Endothelial cell of umbilical vein (primary cell): Measurements from ENCODE around the gene KRT33A. TPM values are rescaled to one million over a fixed set of nuclear protein-coding genes. Genes with fewer than 3 reads are reported as not detected.

Source experiments
- BruUV-seq: library from RNA; stranded (reverse); fragments of 400-500 nt; replicated peaks from 2 replicates; lab custom pipeline; 2021; lab: Mats Ljungman, UMichigan
- CTCF ChIA-PET: fragments of 300-600, 350-600 bp; sonication (Branson Sonifier 250); formaldehyde crosslinking; loops from one replicate; lab custom pipeline; 2021; ENCODE audit warnings: antibody characterized with exemption, inconsistent platforms; lab: Charles Lee
- POLR2A ChIA-PET: fragments of 300-600, 350-600 bp; sonication (Branson Sonifier 250); formaldehyde crosslinking; loops from one replicate; lab custom pipeline; 2021; ENCODE audit warnings: antibody characterized with exemption, inconsistent platforms; lab: Charles Lee
- DNase-seq: peaks from one replicate; pipeline ENCODE4 v3.0.0-alpha.2; 2011; ENCODE audit warnings: low read depth, low spot score
- FAIRE-seq: peaks from 2 replicates; lab custom pipeline; 2011; peaks lifted over from hg19 to GRCh38; lab: Jason Lieb, UNC
- H2AFZ ChIP-seq: 2 replicates; pipeline ENCODE4 v1.6.0; 2012; ENCODE audit warnings: low read depth, low read length, control low read depth, inconsistent platforms
- H3K27ac ChIP-seq: 2 replicates; pipeline ENCODE4 v1.5.1; 2011; ENCODE audit warnings: low read depth, mild to moderate bottlenecking, control low read depth, low read length, moderate library complexity; ENCODE audit not compliant: insufficient read depth
- H3K27me3 ChIP-seq, 2 experiments: 2 replicates each; pipeline versions ENCODE4 v1.6.0 to v1.6.1; 2011; ENCODE audit warnings: low read length in 2 of 2, mixed read lengths in 1 of 2; ENCODE audit not compliant: control insufficient read depth in 2 of 2, insufficient read depth in 2 of 2
- H3K36me3 ChIP-seq, 2 experiments: 2 replicates in 1 of 2; 3 replicates in 1 of 2; pipeline ENCODE4 v1.5.1; 2011; ENCODE audit warnings: low read length in 2 of 2, mild to moderate bottlenecking in 1 of 2, moderate library complexity in 1 of 2; ENCODE audit not compliant: control insufficient read depth in 2 of 2, insufficient read depth in 2 of 2; ENCODE audit errors: extremely low read depth in 1 of 2
- H3K4me1 ChIP-seq: 3 replicates; pipeline ENCODE4 v1.5.1; 2011; ENCODE audit warnings: mild to moderate bottlenecking, low read length; ENCODE audit not compliant: control insufficient read depth, insufficient read depth; ENCODE audit errors: extremely low read depth
- H3K4me2 ChIP-seq: 2 replicates; pipeline ENCODE4 v1.6.1; 2011; ENCODE audit warnings: low read length, control low read depth, mixed read lengths; ENCODE audit not compliant: insufficient read depth
- H3K4me3 ChIP-seq, 3 experiments: fragments of 200-600 bp in 1 of 3; sonication (generic), shearing (Covaris generic) in 1 of 3; replicated peaks in 1 of 3; 2 replicates each; pipeline ENCODE4 v1.5.1; 2011 to 2016; ENCODE audit warnings: control low read depth in 3 of 3, low read length in 3 of 3, mild to moderate bottlenecking in 2 of 3, inconsistent platforms in 1 of 3, low read depth in 1 of 3, moderate library complexity in 1 of 3; ENCODE audit not compliant: insufficient read depth in 1 of 3
- H3K79me2 ChIP-seq: 2 replicates; pipeline ENCODE4 v1.6.0; 2012; ENCODE audit warnings: low read length, inconsistent platforms; ENCODE audit not compliant: control insufficient read depth, insufficient read depth
- H3K9ac ChIP-seq: replicated peaks from 2 replicates; pipeline ENCODE3; 2011; ENCODE audit warnings: low read length, control low read depth; ENCODE audit not compliant: insufficient read depth; ENCODE audit errors: extremely low read depth
- H3K9me1 ChIP-seq: replicated peaks from 3 replicates; pipeline ENCODE4 v1.6.0; 2011; ENCODE audit warnings: mild to moderate bottlenecking, low read length; ENCODE audit not compliant: control insufficient read depth, insufficient read depth; ENCODE audit errors: extremely low read depth
- H3K9me3 ChIP-seq: replicated peaks from 2 replicates; pipeline ENCODE4 v1.5.1; 2012; ENCODE audit warnings: low read length, inconsistent platforms; ENCODE audit not compliant: control insufficient read depth, insufficient read depth
- H4K20me1 ChIP-seq: replicated peaks from 2 replicates; pipeline ENCODE3; 2011; ENCODE audit warnings: mild to moderate bottlenecking, low read length; ENCODE audit not compliant: control insufficient read depth, insufficient read depth; ENCODE audit errors: extremely low read depth
- EZH2 ChIP-seq: IDR thresholded peaks from 2 replicates; pipeline ENCODE4 v1.6.1; 2012; ENCODE audit warnings: borderline replicate concordance, low read depth, mild to moderate bottlenecking, moderate library complexity, low read length, inconsistent platforms; ENCODE audit not compliant: severe bottlenecking
- FOS ChIP-seq: IDR thresholded peaks from 2 replicates; pipeline ENCODE4 v1.6.1; 2011; ENCODE audit warnings: mild to moderate bottlenecking, low read length, moderate library complexity, borderline replicate concordance; ENCODE audit not compliant: insufficient read depth
- GATA2 ChIP-seq: IDR thresholded peaks from 2 replicates; pipeline ENCODE4 v1.7.0; 2011; ENCODE audit warnings: low read depth, mild to moderate bottlenecking, moderate library complexity, mixed read lengths, low read length; ENCODE audit not compliant: insufficient read length, insufficient read depth
- JUN ChIP-seq: IDR thresholded peaks from 2 replicates; pipeline ENCODE4 v1.6.1; 2011; ENCODE audit warnings: borderline replicate concordance, low read depth; ENCODE audit not compliant: insufficient read length, insufficient read depth
- MYC ChIP-seq: IDR thresholded peaks from one replicate; pipeline ENCODE4 v1.6.1; 2011; ENCODE audit warnings: mild to moderate bottlenecking, low read depth, low read length
- POLR2A ChIP-seq: IDR thresholded peaks from 2 replicates; pipeline ENCODE4 v1.6.1; 2012; ENCODE audit warnings: low read depth, mild to moderate bottlenecking, control low read depth, low read length
- POLR2AphosphoS5 ChIP-seq: IDR thresholded peaks from 2 replicates; pipeline ENCODE4 v1.6.1; 2012; ENCODE audit warnings: low read depth, mild to moderate bottlenecking, control low read depth, low read length, moderate library complexity; ENCODE audit not compliant: insufficient read depth
- dilution Hi-C: fragments of 300-500 bp; cut with MboI; formaldehyde crosslinking; loops from one replicate; pipeline ENCODE4 v1.15.0; 2019; ENCODE audit warnings: low sequenced_read_pairs; ENCODE audit not compliant: extremely low pct_ligation_motif_present
- intact Hi-C: fragments of 100-400 bp; cut with micrococcal nuclease; formaldehyde crosslinking; loops from one replicate; pipeline ENCODE4 v1.10.0; 2022
- polyA plus RNA-seq, 4 experiments: library from polyadenylated mRNA; depleted of rRNA in 3 of 4; stranded (reverse) in 3 of 4; unstranded in 1 of 4; fragments of >200 nt; gene quantifications; 2 replicates each; pipeline versions ENCODE4 v1.2.1 to v1.2.3, GENCODE V29; 2011 to 2012; ENCODE audit warnings: missing spikeins in 1 of 4
- total RNA-seq: library from RNA; stranded (reverse); gene quantifications from 2 replicates; pipeline ENCODE4 v1.2.3, GENCODE V29; 2021
- TF ChIP-seq, protein P1 (sequence below): IDR thresholded peaks from 2 replicates; pipeline ENCODE4 v1.6.1; 2011; ENCODE audit not compliant: insufficient read depth, insufficient read length
- TF ChIP-seq, protein P2 (sequence below), 2 donors: IDR thresholded peaks; 1 replicate in 1 of 2; 2 replicates in 1 of 2; pipeline ENCODE4 v1.5.1; 2011; ENCODE audit warnings: low read length in 2 of 2, mild to moderate bottlenecking in 2 of 2, moderate library complexity in 2 of 2, control low read depth in 1 of 2, inconsistent platforms in 1 of 2, low read depth in 1 of 2; ENCODE audit not compliant: insufficient read depth in 1 of 2; ENCODE audit errors: extremely low read depth in 1 of 2

KRT33A gene
- total and polyA plus RNA-seq, 2 donors (not counting 3 experiments of a cell fraction or from before 2014, with no cell fraction given): not detected

DNA sequence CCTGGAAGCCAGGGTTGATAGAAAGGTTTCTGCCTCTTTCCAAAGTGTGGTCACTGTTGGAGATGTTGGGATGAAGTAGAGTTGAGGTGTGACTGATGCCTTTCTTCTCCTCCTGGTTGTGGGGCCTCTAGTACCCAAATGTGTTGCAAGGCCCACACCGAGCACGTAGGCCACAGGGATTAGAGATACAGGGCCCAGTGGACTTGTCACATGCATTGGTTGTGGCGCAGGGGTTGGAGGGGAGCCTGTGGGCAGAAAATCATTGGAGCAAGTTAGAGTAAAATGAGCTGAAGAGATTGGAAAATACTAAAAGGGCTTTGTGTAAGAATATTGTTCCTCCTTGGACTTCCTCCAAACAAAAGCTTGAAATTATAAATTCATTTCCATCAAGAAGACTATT, 4.6 kb downstream of the KRT33A start:
- no peak overlapping the region for H3K27ac ChIP-seq
- H3K4me3 ChIP-seq: no peak overlapping the region
- FAIRE-seq: no peak
- no TSS peak for BruUV-seq
- DNase-seq: no peak
- TF ChIP-seq, protein P1, sequence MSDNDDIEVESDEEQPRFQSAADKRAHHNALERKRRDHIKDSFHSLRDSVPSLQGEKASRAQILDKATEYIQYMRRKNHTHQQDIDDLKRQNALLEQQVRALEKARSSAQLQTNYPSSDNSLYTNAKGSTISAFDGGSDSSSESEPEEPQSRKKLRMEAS: no peak
- TF ChIP-seq EZH2 (no peak), MYC (no peak), JUN (no peak), POLR2A (no peak), FOS (no peak), POLR2AphosphoS5 (no peak), GATA2 (no peak)
- TF ChIP-seq, protein P2, sequence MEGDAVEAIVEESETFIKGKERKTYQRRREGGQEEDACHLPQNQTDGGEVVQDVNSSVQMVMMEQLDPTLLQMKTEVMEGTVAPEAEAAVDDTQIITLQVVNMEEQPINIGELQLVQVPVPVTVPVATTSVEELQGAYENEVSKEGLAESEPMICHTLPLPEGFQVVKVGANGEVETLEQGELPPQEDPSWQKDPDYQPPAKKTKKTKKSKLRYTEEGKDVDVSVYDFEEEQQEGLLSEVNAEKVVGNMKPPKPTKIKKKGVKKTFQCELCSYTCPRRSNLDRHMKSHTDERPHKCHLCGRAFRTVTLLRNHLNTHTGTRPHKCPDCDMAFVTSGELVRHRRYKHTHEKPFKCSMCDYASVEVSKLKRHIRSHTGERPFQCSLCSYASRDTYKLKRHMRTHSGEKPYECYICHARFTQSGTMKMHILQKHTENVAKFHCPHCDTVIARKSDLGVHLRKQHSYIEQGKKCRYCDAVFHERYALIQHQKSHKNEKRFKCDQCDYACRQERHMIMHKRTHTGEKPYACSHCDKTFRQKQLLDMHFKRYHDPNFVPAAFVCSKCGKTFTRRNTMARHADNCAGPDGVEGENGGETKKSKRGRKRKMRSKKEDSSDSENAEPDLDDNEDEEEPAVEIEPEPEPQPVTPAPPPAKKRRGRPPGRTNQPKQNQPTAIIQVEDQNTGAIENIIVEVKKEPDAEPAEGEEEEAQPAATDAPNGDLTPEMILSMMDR (IDR thresholded peaks at IDR 0.05; ENCODE audit: extremely low read depth in 1 of 2, insufficient read depth in 1 of 2, low read depth in 1 of 2, low read length in 2 of 2): no peak
- no peak overlapping the region for H3K4me2 ChIP-seq
- ChIA-PET CTCF (no interaction called here), POLR2A (no interaction called here)
- no peaks in the 10 kb centered on the region for H3K4me1 ChIP-seq
- H4K20me1 ChIP-seq: no peaks in the 10 kb centered on the region
- H3K36me3 ChIP-seq: no peaks in the 10 kb centered on the region
- no peak overlapping the region for H2AFZ ChIP-seq
- H3K9ac ChIP-seq: no peak overlapping the region
- no peaks in the 10 kb centered on the region for H3K27me3 ChIP-seq
- dilution Hi-C loops (no loop called here), intact Hi-C loops (no loop called here)
- H3K79me2 ChIP-seq: no peaks in the 10 kb centered on the region
- H3K9me3 ChIP-seq: no peaks in the 10 kb centered on the region
- H3K9me1 ChIP-seq: no peaks in the 10 kb centered on the region
